Spleen (tissue), 11 donors: ENCODE measurements around the gene SARS2. TPM values are rescaled to one million over a fixed set of nuclear protein-coding genes. Genes with fewer than 3 reads are reported as not detected.
A peak's percentile ranks its signal among the peaks of the same experiment; 100 is the strongest.

Experiments used
- DNase-seq: peaks from one replicate; pipeline ENCODE4 v3.0.0-alpha.2; 2020
- H3K27ac ChIP-seq, 8 donors: fragments of 200-600 bp; sonication (generic) in 7 of 8; 1 replicate in 4 of 8; 2 replicates in 4 of 8; pipeline versions ENCODE4 v1.5.0 to v1.8.0; 2016 to 2021; ENCODE audit warnings: inconsistent platforms in 4 of 8, mild to moderate bottlenecking in 4 of 8, moderate library complexity in 1 of 8
- H3K27me3 ChIP-seq, 7 donors: fragments of 200-600 bp; sonication (generic) in 6 of 7; replicated peaks in 1 of 7; 1 replicate in 4 of 7; 2 replicates in 3 of 7; pipeline versions ENCODE4 v1.5.0 to v1.8.0; 2016 to 2021; ENCODE audit warnings: inconsistent platforms in 3 of 7, mild to moderate bottlenecking in 1 of 7
- H3K36me3 ChIP-seq, 6 donors: fragments of 200-600 bp; sonication (generic) in 5 of 6; 1 replicate in 4 of 6; 2 replicates in 2 of 6; pipeline versions ENCODE4 v1.5.0 to v1.8.0; 2016 to 2021; ENCODE audit warnings: inconsistent platforms in 2 of 6
- H3K4me1 ChIP-seq, 6 donors: fragments of 200-600 bp; sonication (generic) in 5 of 6; 1 replicate in 3 of 6; 2 replicates in 3 of 6; pipeline versions ENCODE4 v1.5.0 to v1.8.0; 2016 to 2021; ENCODE audit warnings: inconsistent platforms in 3 of 6
- H3K4me3 ChIP-seq, 8 donors: fragments of 200-600 bp; sonication (generic) in 7 of 8; 1 replicate in 4 of 8; 2 replicates in 4 of 8; pipeline versions ENCODE4 v1.5.0 to v1.8.0; 2016 to 2021; ENCODE audit warnings: inconsistent platforms in 4 of 8, mild to moderate bottlenecking in 4 of 8, moderate library complexity in 2 of 8
- H3K9me3 ChIP-seq, 8 donors: fragments of 200-600 bp; sonication (generic) in 7 of 8; 1 replicate in 4 of 8; 2 replicates in 4 of 8; pipeline versions ENCODE4 v1.5.0 to v1.8.0; 2016 to 2021; ENCODE audit warnings: inconsistent platforms in 4 of 8
- POLR2A ChIP-seq, 3 donors: fragments of 450-650 bp; IDR thresholded peaks; one replicate each; pipeline ENCODE4 v1.5.1; 2017; ENCODE audit warnings: antibody characterized with exemption in 3 of 3, mild to moderate bottlenecking in 1 of 3
- POLR2AphosphoS5 ChIP-seq, 3 donors: sonication (generic); formaldehyde crosslinking; IDR thresholded peaks; one replicate each; pipeline ENCODE4 v1.5.1; 2017; ENCODE audit warnings: antibody characterized with exemption in 3 of 3
- WGBS, 5 donors: extraction: QIAGEN DNeasy Blood & Tissue Kit in 3 of 5; methylation state at CpG; one replicate each; pipeline versions ENCODE4 v1.1.5 to v1.1.7; 2013 to 2018; 5-methylcytosine and 5-hydroxymethylcytosine counted together
- intact Hi-C: fragments of 100-400 bp; cut with DNase I; formaldehyde crosslinking; loops from one replicate; pipeline ENCODE4 v1.15.0; 2023; ENCODE audit warnings: low total_unique reads
- polyA plus RNA-seq, 3 donors: library from polyadenylated mRNA; stranded (reverse); fragments of 200-250 nt; gene quantifications; one replicate each; pipeline ENCODE4 v1.2.1, GENCODE V29; 2013
- total RNA-seq, 7 donors: library from RNA; depleted of rRNA in 3 of 7; stranded (reverse); fragments of >200 nt in 3 of 7; fragmentation: NEBNext Ultra II Directional in 4 of 7; extraction: Animal tissue kit (Norgen Biotek cat#: 25700) in 4 of 7; gene quantifications; one replicate each; pipeline versions ENCODE4 v1.1.0 to v1.2.1, GENCODE V29; 2016 to 2021
- TF ChIP-seq, protein P1 (sequence below), 11 experiments: fragments of 200-600 bp in 7 of 11; fragments of 450-650 bp in 4 of 11; sonication (generic) in 4 of 11; IDR thresholded peaks in 8 of 11; conservative IDR thresholded peaks in 3 of 11; 1 replicate in 7 of 11; 2 replicates in 4 of 11; pipeline versions ENCODE4 v1.4.0 to v1.8.0; 2016 to 2021; ENCODE audit warnings: antibody characterized with exemption in 11 of 11, inconsistent platforms in 4 of 11, mild to moderate bottlenecking in 1 of 11
- donor health status: healthy with polysubstance abuse.
- donor health status: DM: no; HTN: no; CAD: no; lungs with moderate emphysema.
- donor health status: DM: no; HTN: no; CAD: no.
- donor health status: Bipolar disorder and iron deficiency.
- donor health status: healthy.
- donor health status: DM: no; HTN: no; CAD: no.
- donor health status: DM: yes; HTN: yes; CAD: no.

The SARS2 gene
- total and polyA plus RNA-seq, 10 donors: 12.5 to 70.3 (median 26.9) TPM

GRCh38 chr19:38977445-38978325 is 47.1 kb upstream of the SARS2 start:
- H3K27ac ChIP-seq: no peak overlapping the region
- intact Hi-C loops: no loop called here
- H3K27me3 ChIP-seq: peaks cover 0 to 56% (median 18%) of the 10 kb centered on the region in 7 donors
- peaks cover 0 to 22% (median 15%) of the 10 kb centered on the region in 8 donors for H3K9me3 ChIP-seq
- H3K4me1 ChIP-seq: peaks cover 0 to 17% (median 8%) of the 10 kb centered on the region in 6 donors
- WGBS, 5 donors: 62 to 66% (median 63%) methylated on average over 14 to 15 of the region's 15 CpGs
- TF ChIP-seq POLR2AphosphoS5 (IDR thresholded peaks at IDR 0.05) (no peak), POLR2A (IDR thresholded peaks at IDR 0.05) (no peak)
- TF ChIP-seq, protein P1, sequence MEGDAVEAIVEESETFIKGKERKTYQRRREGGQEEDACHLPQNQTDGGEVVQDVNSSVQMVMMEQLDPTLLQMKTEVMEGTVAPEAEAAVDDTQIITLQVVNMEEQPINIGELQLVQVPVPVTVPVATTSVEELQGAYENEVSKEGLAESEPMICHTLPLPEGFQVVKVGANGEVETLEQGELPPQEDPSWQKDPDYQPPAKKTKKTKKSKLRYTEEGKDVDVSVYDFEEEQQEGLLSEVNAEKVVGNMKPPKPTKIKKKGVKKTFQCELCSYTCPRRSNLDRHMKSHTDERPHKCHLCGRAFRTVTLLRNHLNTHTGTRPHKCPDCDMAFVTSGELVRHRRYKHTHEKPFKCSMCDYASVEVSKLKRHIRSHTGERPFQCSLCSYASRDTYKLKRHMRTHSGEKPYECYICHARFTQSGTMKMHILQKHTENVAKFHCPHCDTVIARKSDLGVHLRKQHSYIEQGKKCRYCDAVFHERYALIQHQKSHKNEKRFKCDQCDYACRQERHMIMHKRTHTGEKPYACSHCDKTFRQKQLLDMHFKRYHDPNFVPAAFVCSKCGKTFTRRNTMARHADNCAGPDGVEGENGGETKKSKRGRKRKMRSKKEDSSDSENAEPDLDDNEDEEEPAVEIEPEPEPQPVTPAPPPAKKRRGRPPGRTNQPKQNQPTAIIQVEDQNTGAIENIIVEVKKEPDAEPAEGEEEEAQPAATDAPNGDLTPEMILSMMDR (IDR thresholded peaks at IDR 0.05 in 8 of 11, conservative IDR thresholded peaks at IDR 0.05 in 3 of 11): no peak
- no peaks in the 10 kb centered on the region for H3K36me3 ChIP-seq
- no peak overlapping the region for H3K4me3 ChIP-seq
- no peak for DNase-seq

DNA sequence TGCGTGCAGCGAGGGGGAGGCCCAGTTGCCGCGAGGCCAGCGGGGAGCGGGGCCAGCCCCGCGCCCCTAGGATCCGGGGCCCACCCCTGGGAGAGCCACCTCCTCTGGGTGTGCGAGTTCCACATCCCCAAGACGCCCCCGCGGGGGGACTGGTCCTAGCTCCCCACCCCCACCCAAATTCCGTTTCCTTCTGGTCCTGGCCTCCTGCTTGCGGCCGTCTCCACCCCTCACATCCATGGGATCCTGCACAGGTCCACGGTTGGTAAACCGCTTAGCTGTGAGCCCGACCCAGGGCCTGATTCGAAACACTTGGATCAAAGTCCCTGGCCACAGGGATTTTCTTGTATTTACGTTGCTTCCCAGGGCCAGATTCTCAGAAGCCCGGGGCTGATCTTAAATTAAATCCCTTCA is 45.3 kb upstream of the SARS2 start:
- TF ChIP-seq POLR2A (IDR thresholded peaks at IDR 0.05) (no peak), POLR2AphosphoS5 (IDR thresholded peaks at IDR 0.05) (no peak)
- TF ChIP-seq, protein P1 (IDR thresholded peaks at IDR 0.05 in 8 of 11, conservative IDR thresholded peaks at IDR 0.05 in 3 of 11): no peak
- DNase-seq: no peak
- intact Hi-C loops: no loop called here
- Histone ChIP-seq H3K27me3 (peaks cover 0 to 56% (median 18%) of the 10 kb centered on the region in 7 donors), H3K36me3 (no peaks in the 10 kb centered on the region), H3K4me3 (peak overlapping the region; percentile 15 to 64 (median 36)), H3K9me3 (peaks cover 0 to 15% (median 10%) of the 10 kb centered on the region in 8 donors), H3K27ac (peak overlapping the region in 7 of 8 donors; percentile 24 to 74 (median 67)), H3K4me1 (peaks cover 0 to 17% (median 8%) of the 10 kb centered on the region in 6 donors)
- 16 to 35% (median 16%) methylated on average over 9 to 22 of the region's 22 CpGs for WGBS, 5 donors

- DNase-seq: no peak
- intact Hi-C loops: no loop called here
- no peak for TF ChIP-seq POLR2A (IDR thresholded peaks at IDR 0.05)
- TF ChIP-seq POLR2AphosphoS5 (IDR thresholded peaks at IDR 0.05): peak in 1 of 3 donors; percentile 29
- Histone ChIP-seq H3K27ac (peak within 1 kb of the TSS in 7 of 8 donors; percentile 24 to 74 (median 67)), H3K4me3 (peak within 1 kb of the TSS; percentile 15 to 64 (median 36)), H3K27me3 (peaks cover 0 to 56% (median 18%) of the 10 kb centered on the region in 7 donors), H3K4me1 (peaks cover 0 to 17% (median 8%) of the 10 kb centered on the region in 6 donors), H3K9me3 (peaks cover 0 to 9% (median 5%) of the 10 kb centered on the region in 8 donors), H3K36me3 (no peaks in the 10 kb centered on the region)
- WGBS, 5 donors: 9 to 31% (median 12%) methylated on average over 15 to 63 of the region's 63 CpGs
Observed at GRCh38 chr19:38975214-38975860, 44.8 kb upstream of the SARS2 start, which contains the start of gene FBXO17. Gene FBXO17 (minus strand): TSS chr19:38975742. CDS start chr19:38950319, 25,423 bp downstream.

GRCh38 chr19:38974624-38975213 is 44.2 kb upstream of the SARS2 start:
- Histone ChIP-seq H3K27ac (peak overlapping the region in 6 of 8 donors; percentile 24 to 74 (median 69)), H3K36me3 (no peaks in the 10 kb centered on the region), H3K4me1 (peaks cover 0 to 17% (median 8%) of the 10 kb centered on the region in 6 donors), H3K9me3 (peaks cover 0 to 4% (median under 1%) of the 10 kb centered on the region in 8 donors), H3K4me3 (peak overlapping the region in 7 of 8 donors; percentile 15 to 64 (median 36)), H3K27me3 (peaks cover 0 to 56% (median 18%) of the 10 kb centered on the region in 7 donors)
- no peak for TF ChIP-seq POLR2AphosphoS5 (IDR thresholded peaks at IDR 0.05)
- TF ChIP-seq POLR2A (IDR thresholded peaks at IDR 0.05): no peak
- TF ChIP-seq, protein P1 (IDR thresholded peaks at IDR 0.05 in 8 of 11, conservative IDR thresholded peaks at IDR 0.05 in 3 of 11): no peak
- 67 to 78% (median 76%) methylated on average over 19 of the region's 19 CpGs for WGBS, 5 donors
- intact Hi-C loops: no loop called here
- DNase-seq: no peak
